Stimulated activated CD8-positive, alpha-beta memory T cell treated with anti-CD3 and anti-CD28 coated beads, Interleukin-12 subunit alpha, Interleukin-12 subunit beta, amount 100 ng/mL, for 4 hours (primary cell): ENCODE data around the gene E2F1.
"Not testable (repeated sequence)": the region's sequence is repeated elsewhere in the genome, so short reads cannot be mapped to it uniquely, and the experiment has no call there.

ENCODE experiments used
- DNase-seq: peaks from one replicate; pipeline ENCODE4 v3.0.0-alpha.2; 2020; ENCODE audit warnings: low read depth

Gene E2F1

DNA sequence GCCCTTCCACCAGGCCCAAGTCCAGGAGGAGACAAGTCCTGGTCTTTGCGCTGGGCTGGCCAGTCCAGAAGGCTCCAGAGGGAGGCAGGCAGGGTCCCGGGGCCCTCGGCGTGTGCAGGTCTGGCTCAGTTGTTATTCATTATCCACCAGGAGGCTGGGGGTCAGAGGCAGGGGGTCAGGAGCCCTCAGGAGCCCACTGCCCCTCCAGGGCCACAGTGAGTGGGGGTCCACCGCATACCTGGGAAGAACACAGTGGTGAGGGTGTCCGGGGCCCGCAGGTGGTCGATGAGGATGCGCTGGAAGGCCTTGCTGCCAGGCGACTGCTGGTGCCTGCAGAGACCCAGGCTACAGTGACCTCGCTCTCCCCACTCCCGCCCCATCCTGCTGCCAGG, 28.5 kb downstream of the E2F1 start:
- DNase-seq, result no peak

DNA sequence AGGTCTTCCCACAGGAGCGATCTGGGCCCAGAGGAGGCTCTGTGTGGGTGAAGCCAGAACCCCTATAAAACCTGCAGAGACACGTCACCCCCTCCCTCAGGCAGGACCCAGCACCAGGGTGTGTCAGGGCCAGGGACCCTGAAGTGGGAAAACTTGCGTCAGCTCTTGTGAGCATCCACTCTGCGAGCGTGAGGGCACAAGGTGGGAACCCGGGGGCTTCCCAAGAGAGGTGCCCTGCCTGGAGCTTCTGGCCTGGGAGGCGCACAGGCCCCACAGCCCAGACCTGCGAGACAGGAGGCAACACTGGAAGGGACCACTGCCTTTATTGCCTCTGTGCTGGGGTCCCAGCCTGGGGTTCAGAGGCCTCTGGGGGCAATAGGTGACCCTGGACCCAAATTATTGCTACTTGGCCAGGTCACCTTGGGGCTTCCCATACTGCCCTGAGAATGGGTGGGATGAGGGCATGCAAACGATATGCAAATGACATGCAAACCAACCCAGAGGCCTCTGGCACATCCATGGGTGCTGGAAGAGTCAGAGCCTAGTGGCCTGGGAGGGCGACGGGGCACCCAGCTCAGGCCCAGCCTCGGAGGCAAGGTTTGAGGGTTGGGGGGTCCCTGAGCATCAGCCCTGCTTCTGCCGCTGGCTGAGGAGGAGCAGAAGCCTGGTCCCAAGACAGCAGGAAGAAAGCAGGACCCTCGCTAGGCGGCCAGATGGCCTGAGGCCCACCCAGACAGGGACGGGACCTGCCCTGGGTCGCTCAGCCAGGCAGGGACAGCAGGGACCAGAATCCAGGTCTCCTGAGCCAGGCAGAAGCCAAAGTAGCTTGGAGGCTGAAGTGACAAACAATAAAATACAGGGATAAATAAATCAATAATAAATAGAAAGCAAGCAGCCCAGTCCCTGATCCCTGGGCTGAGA, 29.1 kb downstream of the E2F1 start:
- DNase-seq, result no peak

DNA sequence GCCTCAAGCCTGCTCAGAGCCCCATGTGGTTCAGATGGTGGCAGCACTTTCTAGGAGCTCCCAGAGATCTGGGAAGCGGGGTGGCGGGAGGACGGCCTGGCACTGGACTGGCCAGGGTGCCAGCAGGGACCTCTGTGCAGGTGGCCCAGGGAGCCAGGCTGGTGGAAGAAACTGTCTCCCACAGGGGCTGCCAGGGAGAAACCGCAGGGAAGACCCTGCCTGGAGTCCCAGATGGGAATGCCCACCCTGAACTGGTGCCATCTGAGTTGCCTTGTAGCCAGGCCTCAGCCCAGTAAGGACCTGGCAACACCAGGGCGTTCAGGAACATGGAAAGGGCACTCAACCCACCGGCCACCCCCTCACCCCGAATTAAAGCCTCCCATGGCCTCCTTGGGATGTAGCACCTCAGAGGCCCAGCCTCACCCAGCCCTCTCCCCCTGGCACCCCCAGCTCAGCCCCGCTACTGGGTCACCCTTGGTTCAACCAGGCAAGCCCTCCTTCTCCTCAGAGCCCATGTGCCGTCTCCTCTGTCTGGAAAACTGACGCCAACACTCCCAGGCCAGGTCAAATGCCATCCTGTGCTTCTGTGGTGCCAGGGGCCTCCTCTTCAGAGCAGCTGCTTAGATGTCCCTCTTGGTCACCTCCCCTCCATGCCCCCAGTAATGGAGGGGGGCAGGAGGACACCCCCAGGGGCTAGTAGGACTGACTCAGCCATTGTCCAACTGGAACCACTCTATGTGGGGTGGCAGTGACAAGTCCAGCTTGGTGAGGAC, 30.0 kb downstream of the E2F1 start:
- no peak for DNase-seq

DNA sequence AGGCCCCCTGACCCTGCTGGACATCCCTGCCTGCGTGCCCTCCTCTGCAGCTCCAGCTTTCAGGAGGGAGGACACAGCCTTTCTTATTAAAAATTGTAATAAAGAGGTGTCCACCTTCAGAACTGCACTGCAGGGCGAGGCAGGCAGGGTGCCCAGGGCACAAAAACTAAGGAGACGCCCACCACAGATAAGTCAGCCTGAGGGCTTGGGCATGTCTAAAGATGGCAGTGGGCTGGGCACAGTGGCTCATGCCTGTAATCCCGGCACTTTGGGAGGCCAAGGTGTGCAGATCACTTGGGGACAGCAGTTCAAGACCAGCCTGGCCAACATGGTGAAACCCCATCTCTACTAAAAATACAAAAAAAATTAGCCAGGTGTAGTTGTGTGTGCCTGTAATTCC, 31.0 kb downstream of the E2F1 start:
- DNase-seq, result no peak

DNA sequence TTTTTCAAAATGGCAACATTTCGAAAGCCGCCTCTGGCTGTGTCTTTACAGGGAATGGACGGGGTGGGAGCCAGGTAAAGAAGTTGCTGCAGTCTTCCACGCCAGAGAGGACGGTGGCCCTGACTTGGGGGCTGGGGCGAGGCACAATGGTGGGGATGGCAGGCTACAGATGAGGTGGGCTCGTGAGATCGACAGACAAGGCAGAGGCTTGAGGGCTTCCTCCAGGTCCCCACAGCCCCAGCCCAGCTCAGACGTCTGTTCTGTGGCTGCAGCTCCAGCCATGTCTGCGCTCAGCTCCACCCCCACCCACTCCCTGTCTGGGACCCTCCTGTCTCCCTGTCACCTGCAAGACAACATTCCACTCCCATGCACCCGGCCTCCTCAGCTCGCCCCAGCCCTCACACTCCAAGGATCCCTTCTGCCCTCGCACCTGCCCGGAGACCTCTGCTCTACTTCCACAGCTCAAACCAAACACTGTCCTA, 31.5 kb downstream of the E2F1 start:
- no peak for DNase-seq

DNA sequence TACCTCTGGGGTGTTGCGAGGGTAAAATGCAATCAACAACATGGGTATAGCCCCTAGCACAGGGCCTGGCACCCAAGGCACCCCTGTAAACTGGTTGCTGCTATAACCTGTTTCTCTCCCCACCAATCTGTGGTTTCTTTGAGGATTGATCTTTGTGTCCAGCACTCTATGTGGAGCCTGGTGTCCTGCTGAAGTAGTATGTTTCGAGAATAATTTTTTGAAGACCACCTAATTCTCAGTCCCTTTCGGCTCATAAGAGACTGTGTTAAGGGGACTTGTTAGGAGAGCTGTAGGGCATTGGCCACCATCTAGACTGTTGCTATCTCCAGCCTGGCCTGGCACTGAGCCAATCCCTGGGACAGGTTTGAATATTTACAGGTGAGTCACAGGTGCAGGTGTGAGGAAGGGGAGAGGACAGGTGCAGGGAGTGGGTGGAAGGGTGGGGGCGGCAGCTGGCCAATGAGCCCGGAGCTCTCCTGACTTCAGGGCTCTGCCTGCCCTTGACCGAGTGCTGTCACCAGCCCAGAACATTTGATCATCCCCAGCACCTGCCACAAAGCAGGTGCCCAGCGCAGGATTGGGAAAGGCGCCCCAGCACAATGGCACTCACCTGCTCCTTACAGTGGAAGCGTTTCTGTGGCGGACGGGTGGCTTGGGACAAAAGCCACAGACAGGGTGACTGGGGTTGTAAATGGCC, 32.1 kb downstream of the E2F1 start:
- no peak for DNase-seq

DNA sequence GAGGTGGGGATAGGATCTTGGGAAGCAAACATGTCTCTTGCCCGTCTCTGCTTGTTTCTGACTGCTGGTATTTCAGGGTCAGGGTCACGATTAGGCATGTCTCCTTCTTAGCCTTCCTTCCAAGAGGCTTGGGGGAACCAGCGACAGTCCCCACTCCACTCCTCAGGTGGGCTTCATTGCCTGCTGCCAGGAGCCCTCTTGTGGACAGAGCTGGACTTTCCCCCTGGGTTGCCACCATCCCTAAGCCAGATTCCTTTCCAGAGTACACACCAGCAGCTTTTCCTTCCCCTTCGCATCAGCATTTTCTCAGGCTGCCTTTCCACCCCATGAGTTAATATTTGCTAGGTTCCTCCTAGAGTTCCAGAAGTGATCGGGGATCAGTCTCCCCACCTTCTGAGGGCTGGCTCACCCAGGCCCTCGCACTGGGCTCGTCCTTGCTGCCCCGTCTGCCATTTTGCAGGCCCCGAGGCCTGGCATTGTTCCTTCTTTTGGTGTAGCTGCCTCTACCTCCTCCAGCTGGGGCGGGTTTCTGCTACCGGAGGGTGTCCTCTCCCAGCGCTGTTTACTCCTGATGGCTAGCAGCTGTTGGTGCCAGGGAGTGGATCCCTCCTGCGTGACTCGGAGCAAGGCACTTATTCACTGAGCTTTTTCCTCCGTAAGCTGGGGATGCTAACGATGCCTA, 32.8 kb downstream of the E2F1 start:
- no peak for DNase-seq

DNA sequence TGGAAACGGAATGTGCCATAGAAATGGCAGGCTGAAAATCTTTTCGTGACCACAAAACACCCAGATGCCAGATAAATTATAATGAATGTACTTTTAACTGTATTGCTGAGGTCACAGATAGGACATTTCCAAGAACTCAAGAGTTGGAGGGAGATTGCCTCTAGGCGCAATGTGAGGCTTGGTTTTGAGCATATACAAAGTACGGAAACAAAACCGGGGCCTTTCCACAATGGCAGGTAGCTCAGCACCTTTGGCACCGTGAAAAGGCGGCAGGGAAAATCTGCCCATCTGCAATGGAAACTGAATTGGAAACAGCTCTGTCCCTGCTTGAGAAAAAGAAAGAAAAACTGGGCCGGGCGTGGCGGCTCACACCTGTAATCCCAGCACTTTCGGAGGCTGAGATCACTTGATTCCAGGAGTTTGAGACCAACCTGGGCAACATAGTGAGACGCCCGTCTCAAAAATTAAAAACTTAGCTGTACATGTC, 34.6 kb downstream of the E2F1 start:
- no peak for DNase-seq

DNA sequence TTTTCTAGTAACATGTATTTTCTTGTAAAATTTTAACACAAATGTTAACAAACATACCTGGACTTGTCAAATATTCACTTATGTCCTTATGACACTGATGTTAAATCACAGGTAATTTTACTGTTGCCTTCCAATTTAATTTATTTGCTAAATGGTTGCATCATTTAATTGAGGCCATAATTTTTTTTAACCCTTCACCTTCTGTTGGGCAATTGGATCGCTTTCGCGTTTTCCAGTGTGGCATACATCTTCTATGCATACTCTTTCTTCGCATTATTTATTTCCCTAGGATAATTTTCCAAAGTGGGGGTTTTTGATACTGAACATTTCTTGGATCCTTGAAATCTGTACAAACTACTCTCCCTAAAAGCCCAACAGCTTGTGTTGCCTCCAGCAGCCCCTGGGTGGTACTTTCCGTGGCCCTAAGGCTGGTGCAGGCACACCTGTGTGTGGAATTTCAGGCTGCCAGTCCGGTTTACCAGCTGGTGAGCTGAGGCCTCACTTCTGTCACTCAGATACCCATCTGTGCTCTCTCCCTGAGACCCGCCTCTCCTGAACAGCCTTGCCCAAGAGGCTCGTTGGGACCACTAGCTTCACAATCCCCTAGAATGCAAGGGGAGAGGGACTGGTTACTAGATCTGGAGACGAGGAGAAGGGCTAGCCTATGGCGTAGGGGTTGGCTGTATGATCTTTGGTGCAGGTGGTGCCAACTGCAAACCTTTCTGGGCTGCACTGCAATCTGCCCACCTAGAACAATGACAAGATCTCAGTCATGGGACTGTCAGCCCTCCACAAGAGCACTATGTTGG, 35.2 kb downstream of the E2F1 start:
- DNase-seq, result no peak

DNA sequence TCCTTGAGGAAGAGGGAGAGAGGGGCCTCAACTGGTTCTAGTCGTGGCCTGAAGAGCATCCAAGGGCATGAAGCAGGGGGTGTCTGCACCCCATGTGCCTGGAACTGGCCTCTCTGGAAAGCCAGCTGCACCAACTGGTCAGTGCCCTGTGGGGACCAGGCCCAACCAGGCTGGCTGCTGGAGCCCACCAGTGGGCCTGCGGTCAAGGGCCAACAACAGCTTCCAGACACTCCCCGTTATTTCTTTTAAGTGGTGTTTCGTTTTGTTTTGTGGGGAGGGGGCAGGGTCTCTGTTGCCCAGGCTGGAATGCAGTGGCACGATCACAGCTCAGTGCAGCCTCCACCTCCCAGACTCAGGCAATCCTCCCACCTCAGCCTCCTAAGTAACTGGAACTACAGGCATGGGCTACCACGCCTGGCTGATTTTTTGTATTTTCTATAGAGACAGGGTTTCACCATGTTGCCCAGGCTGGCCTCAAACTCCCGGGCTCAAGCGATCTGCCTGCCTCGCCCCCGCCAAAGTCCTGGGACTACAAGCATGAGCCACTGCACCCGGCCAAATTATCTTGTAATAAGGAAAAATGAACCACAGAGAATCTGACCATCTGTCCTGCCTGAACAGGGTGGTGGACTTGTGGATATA, 36.0 kb downstream of the E2F1 start:
- no peak for DNase-seq

DNA sequence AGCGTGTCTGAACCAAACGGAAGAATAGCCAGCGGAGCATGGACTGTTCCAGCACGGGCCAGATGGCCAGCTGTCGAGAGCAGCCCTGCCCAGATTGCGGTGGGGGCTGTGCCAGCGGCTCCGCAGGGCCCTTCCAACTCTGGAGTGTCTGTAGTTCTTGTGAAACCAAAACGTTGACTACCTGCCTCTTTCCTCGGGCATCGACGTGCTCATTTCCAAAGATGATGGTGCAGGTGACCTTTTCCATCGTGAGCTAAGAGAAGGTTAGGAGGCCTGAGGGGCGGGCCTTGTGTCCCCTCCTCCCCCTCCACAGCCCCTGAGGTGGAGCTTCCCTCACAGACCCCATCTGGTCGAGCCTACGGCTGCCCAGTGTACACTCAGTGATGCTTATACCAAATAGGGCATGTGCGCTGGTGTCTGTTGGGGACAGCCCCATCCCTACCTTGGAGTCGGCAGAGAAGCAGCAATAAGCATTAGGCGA, 36.9 kb downstream of the E2F1 start:
- DNase-seq, result no peak

DNA sequence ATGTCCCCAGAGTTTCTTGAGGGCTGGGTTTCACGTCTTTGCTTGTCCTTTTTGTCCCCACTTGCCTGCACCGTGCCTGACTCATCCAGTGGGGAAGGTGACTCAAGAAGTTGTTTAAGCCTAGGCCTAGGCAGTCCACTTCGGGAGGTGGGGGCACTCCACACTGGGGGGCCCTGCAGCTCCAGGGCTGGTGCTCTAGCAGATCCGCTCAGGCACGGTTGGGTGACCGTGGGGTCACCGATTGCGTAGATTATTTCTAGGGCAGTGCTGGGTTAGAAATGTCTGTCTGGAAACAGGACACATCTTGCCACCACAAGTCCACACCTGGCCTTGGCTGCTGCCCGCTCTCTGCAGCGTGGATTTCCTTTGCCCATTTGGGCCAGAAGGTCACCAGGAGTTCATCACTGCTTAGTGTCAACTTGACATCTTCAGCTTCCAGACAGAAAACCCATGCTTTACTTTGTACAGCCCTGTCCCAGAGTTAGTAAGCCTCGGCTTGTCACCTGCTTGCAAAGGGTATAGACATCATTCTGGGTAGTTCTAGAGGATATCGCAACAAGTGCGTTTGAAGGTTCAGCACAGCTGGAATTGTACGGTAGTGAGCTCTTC, 37.7 kb downstream of the E2F1 start:
- no peak for DNase-seq

DNA sequence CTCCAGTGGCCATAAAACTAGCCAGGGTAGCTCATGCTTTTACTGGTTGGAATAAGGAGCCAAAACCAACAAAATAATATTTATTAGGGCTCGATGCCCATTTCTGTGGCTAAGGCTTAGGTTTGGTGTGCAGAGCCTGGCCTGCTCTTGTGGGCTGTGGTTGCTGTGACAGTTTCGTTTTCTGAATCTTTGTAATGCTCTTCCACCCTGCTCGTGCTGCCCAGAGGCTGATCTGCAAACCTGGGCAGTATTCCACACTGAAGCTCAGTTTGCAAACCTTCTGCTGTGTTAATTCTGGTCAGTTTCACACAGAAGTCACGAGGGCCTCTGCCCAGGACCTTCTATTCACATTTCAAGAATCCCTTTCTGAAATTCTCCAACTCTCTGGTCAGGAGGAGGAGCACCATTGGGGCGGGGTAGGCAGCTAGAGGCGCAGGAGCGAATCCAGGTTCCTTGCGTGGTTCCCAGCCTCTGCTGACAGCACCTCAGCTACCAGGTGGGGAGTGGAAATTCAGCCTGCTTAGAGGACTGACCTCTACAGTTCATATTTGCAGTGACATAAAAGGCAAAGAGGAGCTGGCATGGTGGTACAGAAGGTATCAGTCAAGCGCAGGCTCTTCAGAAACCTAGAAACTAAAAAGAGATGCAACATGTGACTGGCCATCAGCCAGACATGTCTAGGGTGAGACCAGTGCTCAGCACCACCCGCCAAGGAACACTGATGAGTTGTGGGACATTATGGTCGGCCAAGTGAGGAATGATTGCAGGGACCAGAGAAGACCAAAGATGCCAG, 38.4 kb downstream of the E2F1 start:
- no peak for DNase-seq

DNA sequence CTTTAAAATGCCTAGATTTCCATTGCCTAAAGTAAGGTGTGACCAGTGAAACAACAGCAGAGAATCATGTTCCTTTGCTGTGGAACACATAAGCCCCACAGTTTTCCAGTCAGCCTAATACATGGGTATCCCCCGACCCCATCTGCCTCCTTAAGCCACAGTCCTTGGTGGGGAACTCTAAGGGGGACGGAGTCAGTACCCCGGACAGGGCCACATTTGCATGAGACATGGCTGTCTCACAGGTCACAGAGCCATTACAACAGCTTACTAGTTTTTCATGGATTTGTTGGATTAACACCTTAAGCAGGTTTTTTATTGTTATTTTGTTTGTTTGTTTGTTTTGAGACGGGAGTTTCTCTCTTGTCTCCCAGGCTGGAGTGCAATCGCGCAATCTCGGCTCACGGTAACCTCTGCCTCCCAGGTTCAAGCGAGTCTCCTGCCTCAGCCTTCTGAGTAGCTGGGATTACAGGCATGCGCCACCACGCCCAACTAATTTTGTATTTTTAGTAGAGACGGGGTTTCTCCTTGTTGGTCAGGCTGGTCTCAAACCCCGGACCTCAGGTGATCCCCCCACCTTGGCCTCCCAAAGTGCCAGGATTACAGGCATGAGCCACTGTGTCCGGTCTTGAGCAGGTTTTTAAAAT, 39.1 kb downstream of the E2F1 start:
- not testable (repeated sequence) for DNase-seq

DNA sequence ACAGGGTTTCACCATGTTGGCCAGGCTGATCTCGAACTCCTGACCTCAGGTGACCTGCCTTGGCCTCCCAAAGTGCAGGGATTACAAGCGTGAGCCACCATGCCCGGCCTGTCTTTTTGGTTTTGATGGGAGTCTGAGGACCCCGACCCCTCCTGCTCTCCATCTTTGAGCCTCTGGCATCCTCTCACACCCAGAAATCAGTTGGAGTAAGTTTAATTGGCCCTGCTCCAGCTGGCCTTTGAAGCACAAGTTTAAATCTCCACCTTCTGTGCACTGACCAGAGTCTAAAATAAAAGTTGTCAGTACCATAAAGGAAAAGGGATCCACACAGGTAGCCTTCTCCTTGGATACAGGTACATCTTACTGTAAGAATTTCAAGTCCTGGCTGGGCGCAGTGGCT, 40.0 kb downstream of the E2F1 start:
- DNase-seq, result no peak

DNA sequence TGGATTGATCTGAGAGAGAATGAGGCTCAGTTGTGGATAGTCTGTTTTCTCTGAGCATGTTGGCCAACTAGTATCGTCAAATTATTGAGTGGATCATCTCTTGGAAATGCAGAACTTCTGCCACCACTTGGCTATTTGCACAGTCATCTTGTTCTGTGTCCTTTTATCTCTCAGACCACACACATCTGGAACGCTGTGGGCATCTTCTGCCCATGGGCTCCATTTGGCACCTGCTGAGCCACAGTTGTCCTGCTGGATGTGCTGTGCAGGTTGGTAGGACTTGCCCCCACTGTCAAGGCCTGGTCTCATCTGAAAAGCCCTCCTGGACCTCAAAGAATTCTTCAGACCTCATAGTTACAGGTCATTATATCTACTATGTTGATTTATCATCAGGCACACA, 40.8 kb downstream of the E2F1 start:
- DNase-seq, result no peak

DNA sequence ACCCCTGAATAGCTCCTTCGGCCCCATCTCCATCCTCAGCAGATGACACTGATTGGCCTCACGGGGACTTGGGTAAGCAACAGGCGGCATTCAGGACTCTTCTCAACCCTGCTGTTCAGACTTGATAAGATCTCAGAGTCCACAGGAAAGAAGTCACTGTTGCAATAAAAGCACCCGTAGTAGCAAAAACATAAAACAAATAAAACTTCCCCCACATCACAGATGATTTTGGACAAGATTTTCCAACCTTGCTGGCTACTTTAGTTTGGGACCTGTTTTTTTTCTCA, 41.2 kb downstream of the E2F1 start:
- DNase-seq, result no peak

DNA sequence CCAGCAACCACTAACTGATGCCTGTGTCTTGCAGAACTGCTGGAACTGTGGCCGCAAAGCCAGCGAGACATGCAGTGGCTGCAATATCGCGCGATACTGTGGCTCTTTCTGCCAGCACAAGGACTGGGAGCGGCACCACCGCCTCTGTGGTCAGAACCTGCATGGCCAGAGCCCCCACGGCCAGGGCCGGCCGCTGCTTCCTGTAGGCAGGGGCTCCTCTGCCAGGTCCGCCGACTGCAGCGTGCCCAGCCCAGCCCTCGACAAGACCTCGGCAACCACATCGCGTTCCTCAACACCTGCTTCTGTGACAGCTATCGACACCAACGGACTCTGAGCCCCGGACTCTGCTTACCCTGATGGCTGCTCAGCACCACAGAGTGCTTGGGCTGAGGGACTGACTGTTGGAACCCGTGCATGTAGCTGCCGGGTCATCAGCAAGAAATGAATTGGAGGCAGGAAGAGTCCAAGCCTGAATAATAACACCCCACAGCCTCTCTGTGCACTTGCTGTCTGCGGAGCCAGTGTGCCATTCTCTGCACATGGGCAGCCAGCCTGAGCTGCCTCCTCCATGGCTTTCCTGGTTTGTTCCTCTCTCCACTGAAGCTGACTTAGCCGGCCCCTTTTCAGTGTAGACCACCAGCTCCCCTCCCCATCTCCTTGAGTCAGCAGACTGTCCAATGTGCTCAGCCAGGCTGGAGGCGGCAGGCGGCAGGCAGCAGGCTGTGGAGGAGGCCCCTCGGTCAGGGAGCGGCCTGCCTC, 41.7 kb downstream of the E2F1 start:
- DNase-seq, result no peak
